ENCODE results near the gene COPS4.

GRCh38 chr4:83062739-83063138 lies 27.8 kb downstream of the COPS4 start:
- no peak for TF ChIP-seq EZH2 (optimal IDR thresholded peaks at IDR 0.05; ENCODE audit: low read depth, low read length)
- TF ChIP-seq CTCF (IDR thresholded peaks at IDR 0.05; ENCODE audit: low read length): no peak
- TF ChIP-seq EZH2phosphoT487 (IDR thresholded peaks at IDR 0.05; ENCODE audit: low read length): no peak
